ENCODE data around the gene ACYP1. TPM values are rescaled to one million over a fixed set of nuclear protein-coding genes. Genes with fewer than 3 reads are reported as not detected.

The ACYP1 gene
- total RNA-seq, 2 experiments from 2014 or later, result 27.7 to 29.0 TPM

GRCh38 chr14:75054421-75054820, 9.4 kb downstream of the ACYP1 start:
- H3K36me3 Mint-ChIP-seq, result peaks cover 54% of the 10 kb centered on the region
- DNase-seq, result no peak
- H3K27ac Mint-ChIP-seq, result no peak overlapping the region

GRCh38 chr14:75053396-75054291, 10.2 kb downstream of the ACYP1 start:
- no peak for DNase-seq
- Mint-ChIP-seq H3K27me3 (peaks cover 5% of the 10 kb centered on the region), H3K4me1 (peaks cover 34% of the 10 kb centered on the region), H3K36me3 (peaks cover 56% of the 10 kb centered on the region), H3K9me3 (peaks cover 2% of the 10 kb centered on the region), H3K4me3 (no peak overlapping the region), H3K27ac (peak overlapping the region; percentile 34)

More at GRCh38 chr14:75054421-75054820, 9.4 kb downstream of the ACYP1 start:
- no peak overlapping the region for H3K4me3 Mint-ChIP-seq
- H3K9me3 Mint-ChIP-seq, result no peaks in the 10 kb centered on the region
- H3K4me1 Mint-ChIP-seq, result peaks cover 32% of the 10 kb centered on the region
- H3K27me3 Mint-ChIP-seq, result peaks cover 5% of the 10 kb centered on the region

GRCh38 chr14:75051556-75051899, 12.3 kb downstream of the ACYP1 start:
- H3K27me3 Mint-ChIP-seq, result peaks cover 5% of the 10 kb centered on the region
- peak overlapping the region; percentile 86 for H3K4me3 Mint-ChIP-seq

GRCh38 chr14:75050852-75051555, 12.8 kb downstream of the ACYP1 start, which contains the start of gene MLH3:
TSS of gene MLH3 (minus strand) at chr14:75051467. CDS start at chr14:75049655, 1,812 bp downstream.
- Mint-ChIP-seq H3K27me3 (peaks cover 5% of the 10 kb centered on the region), H3K36me3 (peaks cover 72% of the 10 kb centered on the region), H3K4me1 (peaks cover 55% of the 10 kb centered on the region), H3K4me3 (peak within 1 kb of the TSS; percentile 86), H3K27ac (peak within 1 kb of the TSS; percentile 88), H3K9me3 (peaks cover 2% of the 10 kb centered on the region)
- DNase-seq, result peak; percentile 80

More at GRCh38 chr14:75051556-75051899, 12.3 kb downstream of the ACYP1 start:
- Mint-ChIP-seq H3K36me3 (peaks cover 69% of the 10 kb centered on the region), H3K9me3 (peaks cover 2% of the 10 kb centered on the region), H3K4me1 (peaks cover 50% of the 10 kb centered on the region), H3K27ac (peak overlapping the region; percentile 88)
- DNase-seq, result no peak

- Mint-ChIP-seq H3K4me1 (peaks cover 61% of the 10 kb centered on the region), H3K27me3 (peaks cover 5% of the 10 kb centered on the region), H3K36me3 (peaks cover 63% of the 10 kb centered on the region), H3K27ac (no peak overlapping the region), H3K9me3 (peaks cover 2% of the 10 kb centered on the region), H3K4me3 (peak overlapping the region; percentile 86)
- no peak for DNase-seq
Measured at GRCh38 chr14:75049731-75050201, 14.1 kb downstream of the ACYP1 start.

- no peak for DNase-seq
- Mint-ChIP-seq H3K36me3 (peaks cover 61% of the 10 kb centered on the region), H3K27ac (no peak overlapping the region), H3K27me3 (peaks cover 5% of the 10 kb centered on the region), H3K4me1 (peaks cover 65% of the 10 kb centered on the region), H3K4me3 (no peak overlapping the region), H3K9me3 (peaks cover 2% of the 10 kb centered on the region)
Measured at GRCh38 chr14:75049136-75049535, 14.7 kb downstream of the ACYP1 start.

- Mint-ChIP-seq H3K9me3 (peaks cover 2% of the 10 kb centered on the region), H3K27ac (no peak overlapping the region), H3K27me3 (peaks cover 5% of the 10 kb centered on the region), H3K4me3 (no peak overlapping the region), H3K4me1 (peaks cover 62% of the 10 kb centered on the region), H3K36me3 (peaks cover 60% of the 10 kb centered on the region)
- DNase-seq, result no peak
Measured at GRCh38 chr14:75048101-75048500, 15.7 kb downstream of the ACYP1 start.

GRCh38 chr14:75047506-75047905, 16.3 kb downstream of the ACYP1 start:
- no peak overlapping the region for H3K4me3 Mint-ChIP-seq
- H3K27me3 Mint-ChIP-seq, result peaks cover 5% of the 10 kb centered on the region
- peaks cover 2% of the 10 kb centered on the region for H3K9me3 Mint-ChIP-seq
- peaks cover 55% of the 10 kb centered on the region for H3K36me3 Mint-ChIP-seq
- no peak for DNase-seq
- H3K4me1 Mint-ChIP-seq, result peaks cover 56% of the 10 kb centered on the region
- H3K27ac Mint-ChIP-seq, result no peak overlapping the region

GRCh38 chr14:75046899-75047298, 16.9 kb downstream of the ACYP1 start:
- peaks cover 53% of the 10 kb centered on the region for H3K4me1 Mint-ChIP-seq
- H3K9me3 Mint-ChIP-seq, result peaks cover 2% of the 10 kb centered on the region
- no peak overlapping the region for H3K4me3 Mint-ChIP-seq
- peaks cover 5% of the 10 kb centered on the region for H3K27me3 Mint-ChIP-seq
- peaks cover 52% of the 10 kb centered on the region for H3K36me3 Mint-ChIP-seq
- H3K27ac Mint-ChIP-seq, result no peak overlapping the region
- no peak for DNase-seq

- Mint-ChIP-seq H3K4me3 (no peak overlapping the region), H3K27ac (no peak overlapping the region), H3K4me1 (peaks cover 49% of the 10 kb centered on the region), H3K27me3 (peaks cover 1% of the 10 kb centered on the region), H3K36me3 (peaks cover 48% of the 10 kb centered on the region), H3K9me3 (peaks cover 2% of the 10 kb centered on the region)
- DNase-seq, result no peak
Measured at GRCh38 chr14:75046275-75046674, 17.5 kb downstream of the ACYP1 start.

GRCh38 chr14:75044752-75045151, 19.1 kb downstream of the ACYP1 start:
- no peak for DNase-seq
- H3K4me1 Mint-ChIP-seq, result peaks cover 41% of the 10 kb centered on the region
- peaks cover 43% of the 10 kb centered on the region for H3K36me3 Mint-ChIP-seq
- peaks cover 2% of the 10 kb centered on the region for H3K9me3 Mint-ChIP-seq
- no peak overlapping the region for H3K4me3 Mint-ChIP-seq
- no peaks in the 10 kb centered on the region for H3K27me3 Mint-ChIP-seq
- H3K27ac Mint-ChIP-seq, result no peak overlapping the region

- Mint-ChIP-seq H3K27me3 (no peaks in the 10 kb centered on the region), H3K36me3 (peaks cover 38% of the 10 kb centered on the region), H3K4me3 (no peak overlapping the region), H3K4me1 (peaks cover 39% of the 10 kb centered on the region), H3K9me3 (peaks cover under 1% of the 10 kb centered on the region), H3K27ac (no peak overlapping the region)
- DNase-seq, result no peak
Measured at GRCh38 chr14:75044322-75044721, 19.5 kb downstream of the ACYP1 start.

- Mint-ChIP-seq H3K4me3 (no peak overlapping the region), H3K4me1 (peaks cover 26% of the 10 kb centered on the region), H3K27ac (no peak overlapping the region)
Measured at GRCh38 chr14:75042035-75042434, 21.8 kb downstream of the ACYP1 start.

GRCh38 chr14:75041613-75042012, 22.2 kb downstream of the ACYP1 start:
- H3K9me3 Mint-ChIP-seq, result no peaks in the 10 kb centered on the region
- DNase-seq, result no peak
- H3K27me3 Mint-ChIP-seq, result no peaks in the 10 kb centered on the region
- H3K27ac Mint-ChIP-seq, result no peak overlapping the region
- H3K4me1 Mint-ChIP-seq, result peaks cover 21% of the 10 kb centered on the region
- H3K4me3 Mint-ChIP-seq, result no peak overlapping the region
- peaks cover 14% of the 10 kb centered on the region for H3K36me3 Mint-ChIP-seq

More at GRCh38 chr14:75042035-75042434, 21.8 kb downstream of the ACYP1 start:
- no peak for DNase-seq
- no peaks in the 10 kb centered on the region for H3K9me3 Mint-ChIP-seq
- peaks cover 18% of the 10 kb centered on the region for H3K36me3 Mint-ChIP-seq
- no peaks in the 10 kb centered on the region for H3K27me3 Mint-ChIP-seq

GRCh38 chr14:75040959-75041358, 22.9 kb downstream of the ACYP1 start:
- Mint-ChIP-seq H3K4me1 (peaks cover 16% of the 10 kb centered on the region), H3K4me3 (no peak overlapping the region), H3K27me3 (no peaks in the 10 kb centered on the region), H3K9me3 (no peaks in the 10 kb centered on the region), H3K36me3 (peaks cover 9% of the 10 kb centered on the region), H3K27ac (no peak overlapping the region)
- no peak for DNase-seq

Measured in activated naive CD8-positive, alpha-beta T cell treated with anti-CD3 and anti-CD28 coated beads for 36 hours (primary cell).